ENCODE results near the gene RAB11FIP5. TPM values are rescaled to one million over a fixed set of nuclear protein-coding genes. Genes with fewer than 3 reads are reported as not detected.

The RAB11FIP5 gene, protein sequence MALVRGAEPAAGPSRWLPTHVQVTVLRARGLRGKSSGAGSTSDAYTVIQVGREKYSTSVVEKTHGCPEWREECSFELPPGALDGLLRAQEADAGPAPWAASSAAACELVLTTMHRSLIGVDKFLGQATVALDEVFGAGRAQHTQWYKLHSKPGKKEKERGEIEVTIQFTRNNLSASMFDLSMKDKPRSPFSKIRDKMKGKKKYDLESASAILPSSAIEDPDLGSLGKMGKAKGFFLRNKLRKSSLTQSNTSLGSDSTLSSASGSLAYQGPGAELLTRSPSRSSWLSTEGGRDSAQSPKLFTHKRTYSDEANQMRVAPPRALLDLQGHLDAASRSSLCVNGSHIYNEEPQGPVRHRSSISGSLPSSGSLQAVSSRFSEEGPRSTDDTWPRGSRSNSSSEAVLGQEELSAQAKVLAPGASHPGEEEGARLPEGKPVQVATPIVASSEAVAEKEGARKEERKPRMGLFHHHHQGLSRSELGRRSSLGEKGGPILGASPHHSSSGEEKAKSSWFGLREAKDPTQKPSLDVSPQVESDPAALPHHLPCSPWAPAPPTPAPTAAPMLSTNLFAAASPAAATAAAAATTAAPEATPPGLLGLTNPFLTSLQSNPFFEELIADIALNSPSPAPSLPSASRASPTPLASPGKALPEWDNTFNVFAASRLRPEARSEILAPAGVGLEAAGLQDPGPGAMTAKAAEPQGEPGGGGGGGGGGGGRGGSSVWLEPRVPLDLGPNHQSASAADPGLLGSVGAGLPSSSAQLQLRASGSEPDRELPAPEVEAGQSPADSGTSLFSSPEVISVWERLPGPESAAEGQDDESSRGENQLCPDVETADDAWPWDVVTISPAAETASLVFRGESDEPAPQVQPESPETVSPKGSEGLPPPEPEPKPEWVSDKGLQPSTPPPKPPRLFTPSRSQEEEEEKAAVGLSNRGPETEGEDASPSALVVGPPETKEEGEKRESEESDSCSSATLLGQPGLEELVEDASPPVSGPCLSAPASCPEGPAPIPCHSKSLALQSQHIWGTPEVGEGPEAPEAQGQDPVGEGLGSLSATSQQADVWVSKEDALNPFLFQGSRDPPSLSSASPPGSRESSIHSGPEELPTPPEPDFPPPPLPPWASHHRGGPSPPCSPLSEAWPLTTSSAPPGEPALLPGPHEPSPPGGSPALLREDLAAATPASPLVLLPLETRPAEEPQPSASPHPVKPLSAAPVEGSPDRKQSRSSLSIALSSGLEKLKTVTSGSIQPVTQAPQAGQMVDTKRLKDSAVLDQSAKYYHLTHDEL (N-terminal part only)
- 3.2 and 3.5 TPM in 2 replicates for total RNA-seq

DNA sequence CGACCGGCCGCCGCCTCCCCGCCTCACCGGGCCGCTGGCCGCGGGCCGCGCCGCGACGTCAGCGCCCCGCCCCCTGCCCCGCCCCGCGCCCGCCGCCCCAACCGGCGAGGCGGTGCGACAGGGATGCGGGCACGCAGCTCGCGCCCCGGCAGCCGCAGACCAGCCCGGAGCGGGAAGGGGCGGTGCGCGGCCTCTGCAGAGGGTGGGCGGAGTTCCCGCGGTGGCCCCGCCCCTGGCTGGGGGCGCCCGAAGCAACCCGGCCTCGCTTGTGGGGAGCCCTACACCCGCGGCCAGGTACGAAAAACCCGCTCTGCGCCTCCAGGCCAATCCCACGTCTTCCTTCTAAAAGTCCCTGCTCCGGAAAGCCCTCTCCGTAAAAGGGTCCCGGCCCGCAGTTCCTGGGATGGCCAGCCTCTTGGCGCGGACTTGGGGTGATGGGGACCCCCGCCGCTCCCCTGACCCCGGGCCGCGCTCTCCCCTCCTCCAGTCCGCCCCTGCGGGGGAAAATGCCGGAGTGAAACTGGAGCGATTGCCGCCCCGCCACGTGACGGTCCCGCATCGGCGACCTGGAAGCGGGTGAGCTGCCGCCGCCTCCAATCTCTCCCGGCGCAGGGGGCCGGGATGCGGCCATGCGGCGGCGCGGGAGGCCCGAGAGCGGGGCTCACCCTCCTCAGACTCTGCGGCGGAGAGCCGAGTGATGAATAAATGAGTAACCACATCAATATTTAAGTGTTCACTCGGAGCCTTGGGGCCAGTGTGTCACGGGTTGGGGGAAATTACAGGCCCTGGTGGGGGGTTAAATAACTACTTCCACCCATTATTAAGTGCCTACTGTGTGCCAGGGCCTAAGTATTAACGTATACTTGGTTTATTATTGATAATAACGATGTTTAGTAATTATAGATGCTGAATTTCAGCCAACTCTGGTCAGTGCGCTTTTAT is at the start of gene RAB11FIP5:
Gene RAB11FIP5 (minus strand): TSS at position 36 of the 942 bp plus-strand sequence. CDS start 171 bp downstream, outside the sequence.
- ATAC-seq (ENCODE audit: low read depth) (peak; percentile 91), DNase-seq (peak; percentile 75)
- ChIA-PET POLR2A (interaction anchor here (0.6 to 0.8 kb wide), 4 partner anchors 13 to 180 kb away, joined by 3 to 7 read pairs (median 4); partner anchors contain the start of gene EGR4), CTCF (interaction anchor here (1.4 kb wide), 1 partner anchor 64 kb away, joined by 6 read pairs; no protein-coding TSS in a partner anchor)
- Mint-ChIP-seq H3K4me3 (peak within 1 kb of the TSS; percentile 77), H3K27ac (peak within 1 kb of the TSS; percentile 59), H3K36me3 (ENCODE audit: low read depth) (no peaks in the 10 kb centered on the region), H3K4me1 (peaks cover 11% of the 10 kb centered on the region), H3K9me3 (no peaks in the 10 kb centered on the region), H3K27me3 (no peaks in the 10 kb centered on the region)
- intact Hi-C loops (cut with micrococcal nuclease), result loop anchor here (1.0 to 5.0 kb wide), 9 partner anchors 42 to 1844 kb away; partner anchors contain the start of genes ALMS1, CCT7, EMX1 and FBXO41
- TF ChIP-seq, protein P1, sequence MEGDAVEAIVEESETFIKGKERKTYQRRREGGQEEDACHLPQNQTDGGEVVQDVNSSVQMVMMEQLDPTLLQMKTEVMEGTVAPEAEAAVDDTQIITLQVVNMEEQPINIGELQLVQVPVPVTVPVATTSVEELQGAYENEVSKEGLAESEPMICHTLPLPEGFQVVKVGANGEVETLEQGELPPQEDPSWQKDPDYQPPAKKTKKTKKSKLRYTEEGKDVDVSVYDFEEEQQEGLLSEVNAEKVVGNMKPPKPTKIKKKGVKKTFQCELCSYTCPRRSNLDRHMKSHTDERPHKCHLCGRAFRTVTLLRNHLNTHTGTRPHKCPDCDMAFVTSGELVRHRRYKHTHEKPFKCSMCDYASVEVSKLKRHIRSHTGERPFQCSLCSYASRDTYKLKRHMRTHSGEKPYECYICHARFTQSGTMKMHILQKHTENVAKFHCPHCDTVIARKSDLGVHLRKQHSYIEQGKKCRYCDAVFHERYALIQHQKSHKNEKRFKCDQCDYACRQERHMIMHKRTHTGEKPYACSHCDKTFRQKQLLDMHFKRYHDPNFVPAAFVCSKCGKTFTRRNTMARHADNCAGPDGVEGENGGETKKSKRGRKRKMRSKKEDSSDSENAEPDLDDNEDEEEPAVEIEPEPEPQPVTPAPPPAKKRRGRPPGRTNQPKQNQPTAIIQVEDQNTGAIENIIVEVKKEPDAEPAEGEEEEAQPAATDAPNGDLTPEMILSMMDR (IDR thresholded peaks at IDR 0.05), result no peak

DNA sequence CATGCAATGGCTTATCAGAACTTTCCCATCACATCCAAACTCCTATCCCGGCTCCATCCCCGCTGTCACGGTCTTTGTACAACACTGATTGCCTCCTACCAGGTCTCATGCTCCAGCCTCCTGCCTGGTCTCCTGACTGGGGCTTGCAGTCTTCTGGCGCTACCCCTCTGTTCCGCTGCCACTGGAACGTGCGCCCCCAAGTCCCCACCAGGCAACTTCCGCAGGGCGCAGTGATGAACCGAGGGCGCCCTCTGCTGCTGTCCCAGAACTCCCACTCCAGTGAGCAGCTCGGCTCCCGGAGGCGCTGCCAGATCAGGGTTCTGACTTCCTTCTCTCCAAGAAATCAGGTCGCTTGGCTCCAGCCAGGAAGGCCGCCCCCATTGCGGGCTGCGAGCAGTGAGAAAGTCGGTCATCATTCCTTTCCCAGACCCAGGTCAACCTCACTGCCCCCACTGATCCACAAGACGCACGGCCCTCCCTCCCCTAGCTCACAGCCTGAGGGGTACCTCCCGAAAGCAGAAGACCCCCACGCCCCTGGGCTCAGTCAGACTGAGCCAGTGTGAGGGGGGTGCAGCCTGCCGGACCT is 43.9 kb upstream of the RAB11FIP5 start:
- CTCF ChIA-PET, result interaction anchor here (1.3 kb wide), 1 partner anchor 72 kb away, joined by 3 read pairs; no protein-coding TSS in a partner anchor
- ATAC-seq (ENCODE audit: low read depth), result no peak
- TF ChIP-seq, protein P1 (IDR thresholded peaks at IDR 0.05), result no peak

DNA sequence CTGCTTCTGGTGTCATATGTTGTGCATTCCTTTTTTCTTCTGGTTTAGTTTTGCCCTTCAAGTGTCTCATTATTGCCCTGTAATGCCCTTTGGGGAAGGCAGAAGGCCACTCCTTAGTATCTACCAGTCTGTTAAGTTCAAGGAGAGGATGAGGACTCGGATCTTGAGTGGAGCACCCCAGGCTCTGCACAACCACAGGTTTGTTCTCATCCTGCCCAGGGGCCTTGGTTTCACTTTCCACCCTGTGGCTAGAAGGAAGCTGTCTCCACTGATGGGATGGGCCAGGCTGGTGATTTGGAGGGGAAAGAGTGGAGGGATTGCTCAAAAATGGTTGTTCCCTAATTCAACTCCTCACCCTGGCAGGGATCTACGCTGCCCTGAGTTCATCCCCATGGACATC is 30.2 kb upstream of the RAB11FIP5 start:
- ChIA-PET POLR2A (no interaction called here), CTCF (no interaction called here)
- Mint-ChIP-seq H3K4me1 (no peaks in the 10 kb centered on the region), H3K27me3 (peaks cover 15% of the 10 kb centered on the region), H3K27ac (no peak overlapping the region), H3K9me3 (peaks cover 2% of the 10 kb centered on the region), H3K4me3 (no peak overlapping the region), H3K36me3 (ENCODE audit: low read depth) (no peaks in the 10 kb centered on the region)
- DNase-seq (no peak), ATAC-seq (ENCODE audit: low read depth) (no peak)
- intact Hi-C loops (cut with micrococcal nuclease), result no loop called here
- TF ChIP-seq, protein P1 (IDR thresholded peaks at IDR 0.05), result no peak

More for the DNA sequence above, 43.9 kb upstream of the RAB11FIP5 start:
- H3K27me3 Mint-ChIP-seq, result peaks cover 36% of the 10 kb centered on the region
- intact Hi-C loops (cut with micrococcal nuclease), result no loop called here
- DNase-seq, result no peak
- POLR2A ChIA-PET, result no interaction called here
- no peak overlapping the region for H3K27ac Mint-ChIP-seq
- H3K4me3 Mint-ChIP-seq, result no peak overlapping the region
- no peaks in the 10 kb centered on the region for H3K9me3 Mint-ChIP-seq
- no peaks in the 10 kb centered on the region for H3K36me3 Mint-ChIP-seq (ENCODE audit: low read depth)
- no peaks in the 10 kb centered on the region for H3K4me1 Mint-ChIP-seq

DNA sequence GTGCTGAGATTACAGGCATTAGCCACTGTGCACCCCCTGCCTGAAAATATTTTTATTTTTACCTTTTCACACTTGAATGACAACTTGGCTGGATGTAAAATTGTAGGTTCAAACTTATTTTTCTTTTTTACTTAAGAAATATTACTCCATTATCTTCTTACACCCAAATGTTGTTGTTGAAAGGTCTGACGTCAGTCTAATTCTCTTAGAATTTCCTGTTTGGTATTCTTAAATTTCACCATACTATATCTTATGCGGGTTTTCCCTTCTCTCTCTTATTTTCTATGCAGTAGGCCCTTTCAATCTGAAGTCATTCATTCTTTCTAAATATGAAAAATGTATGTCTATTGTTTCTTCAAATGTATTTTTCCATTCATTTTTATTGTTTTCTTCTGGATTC is 29.1 kb upstream of the RAB11FIP5 start:
- Mint-ChIP-seq H3K4me1 (no peaks in the 10 kb centered on the region), H3K27me3 (peaks cover 15% of the 10 kb centered on the region), H3K9me3 (peaks cover 2% of the 10 kb centered on the region), H3K27ac (no peak overlapping the region), H3K4me3 (no peak overlapping the region), H3K36me3 (ENCODE audit: low read depth) (no peaks in the 10 kb centered on the region)
- POLR2A ChIA-PET, result no interaction called here
- ATAC-seq (ENCODE audit: low read depth) (no peak), DNase-seq (no peak)
- intact Hi-C loops (cut with micrococcal nuclease), result no loop called here
- CTCF ChIA-PET, result no interaction called here
- TF ChIP-seq, protein P1 (IDR thresholded peaks at IDR 0.05), result no peak
